ENCODE results near the gene PTPRM.

The PTPRM gene

DNA sequence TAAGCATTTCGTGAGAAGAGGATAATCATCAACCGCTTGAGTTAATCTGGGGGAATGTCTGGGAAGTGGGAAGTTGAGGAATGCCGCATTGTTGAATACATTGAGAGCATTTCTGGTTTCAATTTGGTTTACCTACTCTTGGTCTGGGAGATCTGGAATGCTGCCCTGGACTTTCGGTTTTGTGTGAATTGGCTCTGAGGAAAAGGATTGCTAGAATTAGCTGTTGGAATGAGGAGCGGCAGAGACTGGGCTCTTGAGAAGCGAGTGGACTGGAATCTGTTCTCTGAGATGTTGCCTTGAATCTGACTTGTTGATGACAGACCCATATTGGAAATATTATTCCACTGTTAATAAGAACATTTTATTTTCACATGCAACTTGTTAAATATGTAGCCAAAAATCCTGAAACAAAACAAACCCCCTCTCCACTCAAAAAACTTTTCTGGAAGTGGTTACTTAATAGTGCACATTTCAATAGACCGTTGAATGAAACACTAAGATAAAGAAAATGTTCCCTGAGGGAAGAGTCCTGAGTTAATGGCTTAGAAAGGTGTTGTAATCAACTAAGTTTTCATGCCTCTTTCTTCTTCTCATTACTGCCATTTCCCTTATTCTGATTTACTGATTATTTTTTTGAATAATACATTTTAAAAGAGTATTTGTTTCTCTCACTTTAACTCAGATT is 50.8 kb downstream of the PTPRM start:
- Histone ChIP-seq H3K4me2 (ENCODE audit: insufficient read depth, low read length) (no peak overlapping the region), H3K79me2 (ENCODE audit: insufficient read depth, low read length) (no peaks in the 10 kb centered on the region), H2AFZ (ENCODE audit: low read depth, low read length) (no peak overlapping the region), H3K4me3 (ENCODE audit: low read depth in 1 of 2, low read length in 2 of 2) (no peak overlapping the region), H3K9ac (ENCODE audit: low read depth, low read length) (no peak overlapping the region), H3K27ac (ENCODE audit: low read length) (no peak overlapping the region), H3K9me3 (ENCODE audit: insufficient read depth, low read length, severe bottlenecking) (no peaks in the 10 kb centered on the region), H3K4me1 (ENCODE audit: insufficient read depth, low read length) (no peaks in the 10 kb centered on the region), H3K36me3 (ENCODE audit: insufficient read depth, low read length) (no peaks in the 10 kb centered on the region), H3K27me3 (ENCODE audit: insufficient read depth, low read length, poor library complexity) (no peaks in the 10 kb centered on the region), H4K20me1 (ENCODE audit: insufficient read depth, low read length) (no peaks in the 10 kb centered on the region)
- DNase-seq (no peak), ATAC-seq (ENCODE audit: insufficient read depth, low read depth) (no peak)
- TF ChIP-seq EZH2 (IDR thresholded peaks at IDR 0.05; ENCODE audit: borderline replicate concordance, low read depth, low read length, severe bottlenecking): no peak
- TF ChIP-seq, protein P1, sequence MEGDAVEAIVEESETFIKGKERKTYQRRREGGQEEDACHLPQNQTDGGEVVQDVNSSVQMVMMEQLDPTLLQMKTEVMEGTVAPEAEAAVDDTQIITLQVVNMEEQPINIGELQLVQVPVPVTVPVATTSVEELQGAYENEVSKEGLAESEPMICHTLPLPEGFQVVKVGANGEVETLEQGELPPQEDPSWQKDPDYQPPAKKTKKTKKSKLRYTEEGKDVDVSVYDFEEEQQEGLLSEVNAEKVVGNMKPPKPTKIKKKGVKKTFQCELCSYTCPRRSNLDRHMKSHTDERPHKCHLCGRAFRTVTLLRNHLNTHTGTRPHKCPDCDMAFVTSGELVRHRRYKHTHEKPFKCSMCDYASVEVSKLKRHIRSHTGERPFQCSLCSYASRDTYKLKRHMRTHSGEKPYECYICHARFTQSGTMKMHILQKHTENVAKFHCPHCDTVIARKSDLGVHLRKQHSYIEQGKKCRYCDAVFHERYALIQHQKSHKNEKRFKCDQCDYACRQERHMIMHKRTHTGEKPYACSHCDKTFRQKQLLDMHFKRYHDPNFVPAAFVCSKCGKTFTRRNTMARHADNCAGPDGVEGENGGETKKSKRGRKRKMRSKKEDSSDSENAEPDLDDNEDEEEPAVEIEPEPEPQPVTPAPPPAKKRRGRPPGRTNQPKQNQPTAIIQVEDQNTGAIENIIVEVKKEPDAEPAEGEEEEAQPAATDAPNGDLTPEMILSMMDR (IDR thresholded peaks at IDR 0.05; ENCODE audit: borderline replicate concordance, extremely low read depth, low read length, poor library complexity, severe bottlenecking): no peak

DNA sequence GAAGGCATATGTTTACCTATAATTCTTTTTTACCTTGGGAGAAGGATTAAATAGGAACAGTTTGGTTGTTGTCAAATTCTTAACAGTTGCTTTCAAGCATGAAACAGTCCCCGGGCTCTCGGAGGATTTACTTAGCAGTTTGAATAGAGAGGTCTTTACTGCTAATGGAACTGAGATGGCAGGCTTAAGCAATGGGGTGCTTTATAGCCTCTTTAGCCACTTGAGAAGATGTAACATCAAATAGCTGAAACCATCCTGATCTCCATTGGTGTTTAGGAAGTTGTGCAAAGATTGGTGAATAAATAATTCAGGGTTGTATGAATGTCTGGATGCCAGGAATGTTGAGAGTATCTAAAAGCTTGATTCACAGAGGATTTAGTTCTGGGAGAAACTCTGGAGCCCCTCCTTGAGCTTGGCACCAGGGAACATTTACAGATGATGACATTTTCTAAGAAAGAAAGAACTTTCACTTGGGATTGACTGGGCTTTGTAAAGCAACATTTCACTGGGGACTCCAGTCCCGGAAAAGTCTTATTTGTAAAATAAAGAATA is 51.9 kb downstream of the PTPRM start:
- Histone ChIP-seq H3K27ac (ENCODE audit: low read length) (no peak overlapping the region), H3K4me1 (ENCODE audit: insufficient read depth, low read length) (no peaks in the 10 kb centered on the region), H3K36me3 (ENCODE audit: insufficient read depth, low read length) (no peaks in the 10 kb centered on the region), H3K9ac (ENCODE audit: low read depth, low read length) (no peak overlapping the region), H3K27me3 (ENCODE audit: insufficient read depth, low read length, poor library complexity) (no peaks in the 10 kb centered on the region), H2AFZ (ENCODE audit: low read depth, low read length) (no peak overlapping the region), H3K4me3 (ENCODE audit: low read depth in 1 of 2, low read length in 2 of 2) (no peak overlapping the region), H3K9me3 (ENCODE audit: insufficient read depth, low read length, severe bottlenecking) (no peaks in the 10 kb centered on the region), H4K20me1 (ENCODE audit: insufficient read depth, low read length) (no peaks in the 10 kb centered on the region), H3K4me2 (ENCODE audit: insufficient read depth, low read length) (no peak overlapping the region), H3K79me2 (ENCODE audit: insufficient read depth, low read length) (no peaks in the 10 kb centered on the region)
- no peak for DNase-seq
- TF ChIP-seq EZH2 (IDR thresholded peaks at IDR 0.05; ENCODE audit: borderline replicate concordance, low read depth, low read length, severe bottlenecking): no peak
- TF ChIP-seq, protein P1 (IDR thresholded peaks at IDR 0.05; ENCODE audit: borderline replicate concordance, extremely low read depth, low read length, poor library complexity, severe bottlenecking): no peak
- no peak for ATAC-seq (ENCODE audit: insufficient read depth, low read depth)

DNA sequence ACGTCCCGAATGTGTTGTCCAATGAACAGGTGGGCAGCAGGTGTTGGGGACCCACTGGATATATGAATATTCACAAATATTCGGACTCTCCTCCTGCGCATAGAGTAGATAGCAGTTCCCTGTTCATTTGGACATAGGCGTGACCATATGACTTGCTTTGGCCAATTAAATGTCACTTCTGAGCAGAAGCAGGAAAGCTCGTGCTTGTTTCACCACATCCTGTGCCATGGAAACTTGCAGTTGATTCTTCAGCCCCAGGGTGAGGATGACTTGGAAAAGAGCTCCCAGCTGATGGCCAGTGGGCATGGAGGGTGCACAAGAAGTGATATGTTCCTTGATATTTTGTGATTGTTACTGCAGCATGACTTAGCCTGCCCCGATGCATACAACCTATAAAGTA is 52.6 kb downstream of the PTPRM start:
- Histone ChIP-seq H3K27ac (ENCODE audit: low read length) (no peak overlapping the region), H3K9ac (ENCODE audit: low read depth, low read length) (no peak overlapping the region), H3K36me3 (ENCODE audit: insufficient read depth, low read length) (no peaks in the 10 kb centered on the region), H3K4me1 (ENCODE audit: insufficient read depth, low read length) (no peaks in the 10 kb centered on the region), H2AFZ (ENCODE audit: low read depth, low read length) (no peak overlapping the region), H3K27me3 (ENCODE audit: insufficient read depth, low read length, poor library complexity) (no peaks in the 10 kb centered on the region), H3K79me2 (ENCODE audit: insufficient read depth, low read length) (no peaks in the 10 kb centered on the region), H3K4me2 (ENCODE audit: insufficient read depth, low read length) (no peak overlapping the region), H3K9me3 (ENCODE audit: insufficient read depth, low read length, severe bottlenecking) (no peaks in the 10 kb centered on the region), H3K4me3 (ENCODE audit: low read depth in 1 of 2, low read length in 2 of 2) (no peak overlapping the region), H4K20me1 (ENCODE audit: insufficient read depth, low read length) (no peaks in the 10 kb centered on the region)
- no peak for ATAC-seq (ENCODE audit: insufficient read depth, low read depth)
- TF ChIP-seq, protein P1 (IDR thresholded peaks at IDR 0.05; ENCODE audit: borderline replicate concordance, extremely low read depth, low read length, poor library complexity, severe bottlenecking): no peak
- no peak for TF ChIP-seq EZH2 (IDR thresholded peaks at IDR 0.05; ENCODE audit: borderline replicate concordance, low read depth, low read length, severe bottlenecking)
- no peak for DNase-seq

Measured in DND-41 (cell line).